Fibroblast of skin of abdomen (primary cell): ENCODE measurements around the gene NCOA7.
A peak's percentile ranks its signal among the peaks of the same experiment; 100 is the strongest.
"Not testable (repeated sequence)": the region's sequence is repeated elsewhere in the genome, so short reads cannot be mapped to it uniquely, and the experiment has no call there.

ENCODE experiments used
- DNase-seq: peaks from one replicate; pipeline ENCODE4 v3.0.0-alpha.2; 2013

NCOA7 gene

GRCh38 chr6:125791151-125791819 is 525 bp downstream of the NCOA7 start:
- DNase-seq = peak; percentile 43

GRCh38 chr6:125791820-125792165 is 1.0 kb downstream of the NCOA7 start:
- DNase-seq = no peak

- no peak for DNase-seq
These were observed 1.4 kb downstream of the NCOA7 start for GRCh38 chr6:125792172-125792571.

GRCh38 chr6:125792680-125793079 is 1.9 kb downstream of the NCOA7 start:
- DNase-seq = peak; percentile 40

- no peak for DNase-seq
These were observed 2.5 kb downstream of the NCOA7 start for GRCh38 chr6:125793280-125793679.

GRCh38 chr6:125793863-125794262 is 3.1 kb downstream of the NCOA7 start:
- DNase-seq = no peak

- DNase-seq = no peak
These were observed 3.8 kb downstream of the NCOA7 start for GRCh38 chr6:125794342-125795137.

GRCh38 chr6:125795301-125795700 is 4.5 kb downstream of the NCOA7 start:
- no peak for DNase-seq

- DNase-seq = no peak
These were observed 6.5 kb downstream of the NCOA7 start for GRCh38 chr6:125797120-125797885.

GRCh38 chr6:125797886-125798444 is 7.2 kb downstream of the NCOA7 start:
- DNase-seq = no peak

- DNase-seq = peak; percentile 64
These were observed 8.2 kb downstream of the NCOA7 start for GRCh38 chr6:125798734-125799508.

- no peak for DNase-seq
These were observed 11.6 kb downstream of the NCOA7 start for GRCh38 chr6:125802383-125802782.

GRCh38 chr6:125802943-125803377 is 12.2 kb downstream of the NCOA7 start:
- DNase-seq = peak; percentile 36

- no peak for DNase-seq
These were observed 13.5 kb downstream of the NCOA7 start for GRCh38 chr6:125804264-125804663.

GRCh38 chr6:125804866-125805425 is 14.2 kb downstream of the NCOA7 start:
- not testable (repeated sequence) for DNase-seq

GRCh38 chr6:125806813-125807212 is 16.1 kb downstream of the NCOA7 start:
- no peak for DNase-seq

- DNase-seq = no peak
These were observed 16.5 kb downstream of the NCOA7 start for GRCh38 chr6:125807293-125807692.

- no peak for DNase-seq
These were observed 17.3 kb downstream of the NCOA7 start for GRCh38 chr6:125808060-125808459.

- no peak for DNase-seq
These were observed 17.8 kb downstream of the NCOA7 start for GRCh38 chr6:125808591-125808990.

- DNase-seq = no peak
These were observed 18.9 kb downstream of the NCOA7 start for GRCh38 chr6:125809570-125810170.

- DNase-seq = no peak
These were observed 19.7 kb downstream of the NCOA7 start for GRCh38 chr6:125810445-125810844.
